Caki2 (cell line): ENCODE data around the gene GATA3. TPM values are rescaled to one million over a fixed set of nuclear protein-coding genes. Genes with fewer than 3 reads are reported as not detected.

Experiments used
- DNase-seq: peaks from one replicate; pipeline ENCODE4 v3.0.0-alpha.2; 2015; ENCODE audit warnings: low read depth
- in situ Hi-C: cut with HindIII; loops from 2 replicates; pipeline ENCODE4 v1.10.0; 2016; ENCODE audit warnings: low sequenced_read_pairs, low pct_unique_long_range_greater_than_20kb, mixed read lengths
- total RNA-seq: library from RNA; depleted of rRNA; stranded (reverse); fragments of >200 nt; shearing (Covaris generic); gene quantifications from 2 replicates; pipeline ENCODE4 v1.2.3, GENCODE V29; 2014; ENCODE audit warnings: low replicate concordance

Gene GATA3
- total RNA-seq, 1 experiment from 2014 or later: 0.34 TPM

DNA sequence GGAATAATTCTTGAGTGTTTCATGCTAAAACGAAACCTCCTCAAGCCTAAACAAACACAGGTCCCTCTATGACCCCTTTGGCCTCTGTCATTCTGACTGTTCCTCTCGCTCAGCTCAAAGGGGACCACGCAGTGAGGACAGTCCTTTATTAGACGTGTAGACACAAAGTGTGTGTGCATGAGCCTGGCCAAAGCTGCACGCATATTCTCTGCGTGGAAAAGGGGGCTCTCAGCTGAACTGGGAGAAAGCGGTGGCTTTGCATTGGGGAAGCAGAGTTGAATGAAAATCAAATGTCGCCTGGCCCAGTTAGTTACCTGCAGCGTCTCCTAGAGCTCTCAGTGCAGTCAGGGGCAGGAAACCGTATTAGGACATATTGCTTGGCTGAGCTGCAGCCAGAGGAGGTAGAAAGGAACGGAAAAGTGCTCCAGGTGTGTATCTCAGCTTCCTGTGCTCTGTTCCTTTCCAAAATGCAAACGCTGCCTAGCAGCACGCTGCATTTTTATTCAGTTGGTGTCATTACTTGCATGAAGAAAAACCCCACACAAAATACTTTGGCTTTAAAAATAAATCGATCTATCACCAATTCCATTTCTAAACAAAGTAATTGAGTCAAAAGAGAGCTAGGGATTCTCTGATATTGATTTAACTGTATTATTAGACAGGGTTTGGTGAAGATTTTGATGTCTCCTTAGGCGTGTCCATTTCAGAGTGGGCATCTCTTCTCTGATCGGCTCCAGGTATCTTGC is 4.9 kb downstream of the GATA3 start:
- in situ Hi-C loops: no loop called here
- DNase-seq: no peak

- in situ Hi-C loops: no loop called here
- no peak for DNase-seq
These were observed 5.7 kb downstream of the GATA3 start for GRCh38 chr10:8060010-8060703.

GRCh38 chr10:8060704-8061121 is 6.2 kb downstream of the GATA3 start:
- in situ Hi-C loops: no loop called here
- no peak for DNase-seq

- no peak for DNase-seq
- in situ Hi-C loops: no loop called here
These were observed 7.1 kb downstream of the GATA3 start for GRCh38 chr10:8061274-8062211.

GRCh38 chr10:8063128-8063908 is 8.8 kb downstream of the GATA3 start:
- in situ Hi-C loops: no loop called here
- no peak for DNase-seq

DNA sequence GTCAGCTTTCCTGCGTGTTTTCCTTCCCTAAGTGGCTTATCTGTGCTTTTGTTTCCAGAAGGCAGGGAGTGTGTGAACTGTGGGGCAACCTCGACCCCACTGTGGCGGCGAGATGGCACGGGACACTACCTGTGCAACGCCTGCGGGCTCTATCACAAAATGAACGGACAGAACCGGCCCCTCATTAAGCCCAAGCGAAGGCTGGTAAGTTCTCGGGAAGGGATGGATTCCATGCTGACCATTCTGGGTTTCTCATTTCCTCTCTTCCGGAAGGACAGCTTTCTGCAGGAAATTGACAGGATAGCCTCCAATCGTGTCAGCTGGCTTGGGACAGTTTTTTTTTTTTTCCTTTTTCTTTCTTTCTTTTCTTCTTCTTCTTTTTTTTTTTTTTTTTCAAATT is 9.4 kb downstream of the GATA3 start:
- in situ Hi-C loops: no loop called here
- no peak for DNase-seq

- DNase-seq: no peak
- in situ Hi-C loops: no loop called here
These were observed 9.9 kb downstream of the GATA3 start for GRCh38 chr10:8064436-8064835.

- peak; percentile 75 for DNase-seq
- in situ Hi-C loops: no loop called here
These were observed 11.2 kb downstream of the GATA3 start for GRCh38 chr10:8065651-8066050.

GRCh38 chr10:8066124-8066523 is 11.6 kb downstream of the GATA3 start:
- in situ Hi-C loops: no loop called here
- no peak for DNase-seq

DNA sequence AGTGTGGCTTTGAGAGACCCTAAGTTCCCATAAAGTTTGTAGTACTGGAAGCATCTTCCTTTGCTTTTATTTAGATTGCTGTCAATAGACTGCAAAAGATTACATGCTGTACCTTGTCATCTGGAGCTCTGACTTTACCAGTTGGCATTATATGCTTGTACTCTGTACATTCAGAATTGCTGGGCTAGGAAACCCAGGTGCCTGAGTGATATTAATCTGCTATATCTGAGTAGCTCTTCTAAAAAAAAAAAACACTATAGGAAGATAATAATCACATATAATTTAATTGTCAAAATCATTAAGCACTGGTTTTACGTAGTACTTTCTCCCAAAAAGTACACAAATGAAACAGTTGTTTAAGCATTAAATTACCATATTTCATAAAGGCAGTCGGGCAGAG is 12.3 kb downstream of the GATA3 start:
- no peak for DNase-seq
- in situ Hi-C loops: no loop called here

DNA sequence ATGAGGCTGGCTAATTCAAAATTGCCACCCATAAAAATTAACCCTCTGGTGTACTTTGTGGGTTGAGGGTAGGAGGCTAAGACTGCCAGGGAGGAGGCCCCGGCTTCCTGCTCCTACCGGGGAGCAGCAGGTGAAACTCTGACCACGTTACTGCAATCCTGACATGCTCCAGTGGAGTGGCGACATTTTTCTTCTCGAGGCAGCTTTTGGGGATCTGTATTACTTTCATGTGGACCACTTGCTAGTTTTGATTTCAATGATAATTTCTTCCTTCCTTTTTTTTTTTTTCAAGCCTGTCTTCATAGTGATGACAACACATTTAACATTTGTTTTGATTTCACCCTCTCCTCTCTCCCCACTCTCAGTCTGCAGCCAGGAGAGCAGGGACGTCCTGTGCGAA is 14.6 kb downstream of the GATA3 start:
- in situ Hi-C loops: no loop called here
- no peak for DNase-seq

DNA sequence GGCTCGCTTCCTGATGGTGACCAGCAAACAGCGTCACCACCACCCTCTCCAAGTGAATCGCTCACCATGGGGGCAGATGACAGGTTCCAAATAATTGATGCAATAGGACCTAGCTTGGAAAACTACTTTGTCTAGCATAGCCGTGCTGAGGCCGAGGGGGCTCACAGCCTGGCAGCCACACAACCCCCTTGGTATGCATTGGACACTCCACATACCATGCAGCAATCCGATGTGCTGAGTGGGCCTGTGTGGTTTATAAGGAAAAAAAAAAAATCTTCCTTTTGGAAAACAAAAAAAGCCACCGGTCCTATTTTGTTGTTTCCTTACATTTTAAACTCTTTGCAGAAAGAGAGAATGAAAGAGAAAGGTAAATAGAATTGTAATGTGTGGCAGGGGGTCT is 15.1 kb downstream of the GATA3 start:
- in situ Hi-C loops: no loop called here
- DNase-seq: no peak

- DNase-seq: no peak
- in situ Hi-C loops: no loop called here
These were observed 16.0 kb downstream of the GATA3 start for GRCh38 chr10:8070440-8070839.

- in situ Hi-C loops: no loop called here
These were observed 16.5 kb downstream of the GATA3 start for GRCh38 chr10:8071006-8071405.

GRCh38 chr10:8071666-8072065 is 17.2 kb downstream of the GATA3 start:
- in situ Hi-C loops: no loop called here
- DNase-seq: no peak

More at GRCh38 chr10:8071006-8071405, 16.5 kb downstream of the GATA3 start:
- DNase-seq: no peak

- in situ Hi-C loops: no loop called here
- no peak for DNase-seq
These were observed 17.7 kb downstream of the GATA3 start for GRCh38 chr10:8072211-8072610.

GRCh38 chr10:8073691-8074416 is 19.4 kb downstream of the GATA3 start:
- no peak for DNase-seq
- in situ Hi-C loops: no loop called here

DNA sequence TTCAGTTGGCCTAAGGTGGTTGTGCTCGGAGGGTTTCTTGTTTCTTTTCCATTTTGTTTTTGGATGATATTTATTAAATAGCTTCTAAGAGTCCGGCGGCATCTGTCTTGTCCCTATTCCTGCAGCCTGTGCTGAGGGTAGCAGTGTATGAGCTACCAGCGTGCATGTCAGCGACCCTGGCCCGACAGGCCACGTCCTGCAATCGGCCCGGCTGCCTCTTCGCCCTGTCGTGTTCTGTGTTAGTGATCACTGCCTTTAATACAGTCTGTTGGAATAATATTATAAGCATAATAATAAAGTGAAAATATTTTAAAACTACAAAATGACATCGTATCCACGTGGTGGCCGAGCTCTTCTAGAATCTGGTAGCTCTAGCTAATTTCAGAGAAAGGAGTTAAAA is 20.4 kb downstream of the GATA3 start:
- in situ Hi-C loops: no loop called here
- no peak for DNase-seq
